HCT116 (cell line): ENCODE data around the gene KCNAB2.

Experiments used
- EZH2 ChIP-seq: fragments of 200-600 bp; sonication (generic); IDR thresholded peaks from 2 replicates; pipeline ENCODE4 v1.6.1; 2017; ENCODE audit warnings: antibody characterized with exemption, mixed run types
- EZH2phosphoT487 ChIP-seq: fragments of 200-600 bp; IDR thresholded peaks from 2 replicates; pipeline ENCODE4 v1.6.1; 2018; ENCODE audit warnings: antibody characterized with exemption, borderline replicate concordance
- POLR2A ChIP-seq: IDR thresholded peaks from 2 replicates; pipeline ENCODE4 v1.7.0; 2011; ENCODE audit warnings: borderline replicate concordance; ENCODE audit not compliant: insufficient read depth, insufficient read length; ENCODE audit errors: extremely low read depth
- RAD21 ChIP-seq: IDR thresholded peaks from 2 replicates; pipeline ENCODE4 v1.6.1; 2012; ENCODE audit warnings: low read depth, mild to moderate bottlenecking
- SP1 ChIP-seq: IDR thresholded peaks from 2 replicates; pipeline ENCODE4 v1.6.1; 2012; ENCODE audit warnings: low read depth
- ZNF274 ChIP-seq: fragments of 200-500 bp; sonication (Bioruptor generic); IDR thresholded peaks from 2 replicates; pipeline ENCODE4 v1.6.1; 2014; ENCODE audit warnings: mild to moderate bottlenecking, low read depth, low read length, inconsistent platforms
- TF ChIP-seq, protein P1 (sequence below): IDR thresholded peaks from 2 replicates; pipeline ENCODE4 v1.6.1; 2012
- TF ChIP-seq, protein P2 (sequence below), 3 experiments: fragments of 200-600 bp in 1 of 3; sonication (generic) in 1 of 3; IDR thresholded peaks in 2 of 3; conservative IDR thresholded peaks in 1 of 3; 2 replicates each; pipeline ENCODE4 v1.5.1; 2012 to 2017; ENCODE audit warnings: low read depth in 2 of 3, low read length in 2 of 3, antibody characterized with exemption in 1 of 3, borderline replicate concordance in 1 of 3, control low read depth in 1 of 3, mild to moderate bottlenecking in 1 of 3, mixed read lengths in 1 of 3, mixed run types in 1 of 3, moderate library complexity in 1 of 3; ENCODE audit not compliant: insufficient read depth in 1 of 3
- TF ChIP-seq, protein P3 (sequence below): IDR thresholded peaks from 2 replicates; pipeline ENCODE4 v1.6.1; 2012
- TF ChIP-seq, protein P4 (sequence below): IDR thresholded peaks from 2 replicates; pipeline ENCODE4 v1.6.1; 2012; ENCODE audit warnings: low read depth

DNA sequence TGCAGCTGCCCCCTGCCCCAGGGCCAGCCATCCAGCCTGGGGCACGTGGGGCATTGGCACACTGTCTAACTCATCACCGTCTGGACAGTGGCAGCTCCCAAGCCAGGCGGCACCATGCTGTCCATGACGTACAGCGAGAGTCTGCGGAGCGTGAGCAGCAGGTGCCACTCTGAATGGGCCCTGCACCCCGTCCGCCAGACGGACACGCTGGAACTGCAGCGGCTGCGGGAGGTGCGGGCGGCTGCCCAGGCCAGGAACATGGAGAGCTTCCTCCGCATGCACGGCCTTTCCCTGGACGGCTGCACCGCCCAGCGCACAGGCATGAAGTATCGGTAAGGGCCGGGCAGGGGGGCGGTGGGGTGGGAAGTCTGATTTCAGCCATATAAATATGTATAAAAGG is 5.7 kb downstream of the KCNAB2 start:
- TF ChIP-seq EZH2phosphoT487 = no peak
- TF ChIP-seq, protein P1, sequence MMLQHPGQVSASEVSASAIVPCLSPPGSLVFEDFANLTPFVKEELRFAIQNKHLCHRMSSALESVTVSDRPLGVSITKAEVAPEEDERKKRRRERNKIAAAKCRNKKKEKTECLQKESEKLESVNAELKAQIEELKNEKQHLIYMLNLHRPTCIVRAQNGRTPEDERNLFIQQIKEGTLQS = no peak
- TF ChIP-seq, protein P2, sequence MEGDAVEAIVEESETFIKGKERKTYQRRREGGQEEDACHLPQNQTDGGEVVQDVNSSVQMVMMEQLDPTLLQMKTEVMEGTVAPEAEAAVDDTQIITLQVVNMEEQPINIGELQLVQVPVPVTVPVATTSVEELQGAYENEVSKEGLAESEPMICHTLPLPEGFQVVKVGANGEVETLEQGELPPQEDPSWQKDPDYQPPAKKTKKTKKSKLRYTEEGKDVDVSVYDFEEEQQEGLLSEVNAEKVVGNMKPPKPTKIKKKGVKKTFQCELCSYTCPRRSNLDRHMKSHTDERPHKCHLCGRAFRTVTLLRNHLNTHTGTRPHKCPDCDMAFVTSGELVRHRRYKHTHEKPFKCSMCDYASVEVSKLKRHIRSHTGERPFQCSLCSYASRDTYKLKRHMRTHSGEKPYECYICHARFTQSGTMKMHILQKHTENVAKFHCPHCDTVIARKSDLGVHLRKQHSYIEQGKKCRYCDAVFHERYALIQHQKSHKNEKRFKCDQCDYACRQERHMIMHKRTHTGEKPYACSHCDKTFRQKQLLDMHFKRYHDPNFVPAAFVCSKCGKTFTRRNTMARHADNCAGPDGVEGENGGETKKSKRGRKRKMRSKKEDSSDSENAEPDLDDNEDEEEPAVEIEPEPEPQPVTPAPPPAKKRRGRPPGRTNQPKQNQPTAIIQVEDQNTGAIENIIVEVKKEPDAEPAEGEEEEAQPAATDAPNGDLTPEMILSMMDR (IDR thresholded peaks at IDR 0.05 in 2 of 3, conservative IDR thresholded peaks at IDR 0.05 in 1 of 3; ENCODE audit: borderline replicate concordance in 1 of 3, insufficient read depth in 1 of 3, low read depth in 2 of 3, low read length in 2 of 3) = no peak
- TF ChIP-seq EZH2 = no peak
- TF ChIP-seq, protein P3, sequence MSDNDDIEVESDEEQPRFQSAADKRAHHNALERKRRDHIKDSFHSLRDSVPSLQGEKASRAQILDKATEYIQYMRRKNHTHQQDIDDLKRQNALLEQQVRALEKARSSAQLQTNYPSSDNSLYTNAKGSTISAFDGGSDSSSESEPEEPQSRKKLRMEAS = no peak
- no peak for TF ChIP-seq RAD21
- TF ChIP-seq, protein P4, sequence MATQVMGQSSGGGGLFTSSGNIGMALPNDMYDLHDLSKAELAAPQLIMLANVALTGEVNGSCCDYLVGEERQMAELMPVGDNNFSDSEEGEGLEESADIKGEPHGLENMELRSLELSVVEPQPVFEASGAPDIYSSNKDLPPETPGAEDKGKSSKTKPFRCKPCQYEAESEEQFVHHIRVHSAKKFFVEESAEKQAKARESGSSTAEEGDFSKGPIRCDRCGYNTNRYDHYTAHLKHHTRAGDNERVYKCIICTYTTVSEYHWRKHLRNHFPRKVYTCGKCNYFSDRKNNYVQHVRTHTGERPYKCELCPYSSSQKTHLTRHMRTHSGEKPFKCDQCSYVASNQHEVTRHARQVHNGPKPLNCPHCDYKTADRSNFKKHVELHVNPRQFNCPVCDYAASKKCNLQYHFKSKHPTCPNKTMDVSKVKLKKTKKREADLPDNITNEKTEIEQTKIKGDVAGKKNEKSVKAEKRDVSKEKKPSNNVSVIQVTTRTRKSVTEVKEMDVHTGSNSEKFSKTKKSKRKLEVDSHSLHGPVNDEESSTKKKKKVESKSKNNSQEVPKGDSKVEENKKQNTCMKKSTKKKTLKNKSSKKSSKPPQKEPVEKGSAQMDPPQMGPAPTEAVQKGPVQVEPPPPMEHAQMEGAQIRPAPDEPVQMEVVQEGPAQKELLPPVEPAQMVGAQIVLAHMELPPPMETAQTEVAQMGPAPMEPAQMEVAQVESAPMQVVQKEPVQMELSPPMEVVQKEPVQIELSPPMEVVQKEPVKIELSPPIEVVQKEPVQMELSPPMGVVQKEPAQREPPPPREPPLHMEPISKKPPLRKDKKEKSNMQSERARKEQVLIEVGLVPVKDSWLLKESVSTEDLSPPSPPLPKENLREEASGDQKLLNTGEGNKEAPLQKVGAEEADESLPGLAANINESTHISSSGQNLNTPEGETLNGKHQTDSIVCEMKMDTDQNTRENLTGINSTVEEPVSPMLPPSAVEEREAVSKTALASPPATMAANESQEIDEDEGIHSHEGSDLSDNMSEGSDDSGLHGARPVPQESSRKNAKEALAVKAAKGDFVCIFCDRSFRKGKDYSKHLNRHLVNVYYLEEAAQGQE = no peak
- TF ChIP-seq SP1 = no peak
- no peak for TF ChIP-seq POLR2A
- TF ChIP-seq ZNF274 = no peak
